ENCODE results near the gene PEX7.
"Not testable (repeated sequence)": the region's sequence is repeated elsewhere in the genome, so short reads cannot be mapped to it uniquely, and the experiment has no call there.

The PEX7 gene

GRCh38 chr6:136895901-136896300 is 73.5 kb downstream of the PEX7 start:
- DNase-seq (ENCODE audit: low read depth, low spot score): no peak

GRCh38 chr6:136897071-136897470 is 74.7 kb downstream of the PEX7 start:
- DNase-seq (ENCODE audit: low read depth, low spot score): no peak

GRCh38 chr6:136901212-136901784 is 78.9 kb downstream of the PEX7 start:
- DNase-seq (ENCODE audit: low read depth, low spot score): no peak

GRCh38 chr6:136904477-136904876 is 82.1 kb downstream of the PEX7 start:
- not testable (repeated sequence) for DNase-seq (ENCODE audit: low read depth, low spot score)

- no peak for DNase-seq (ENCODE audit: low read depth, low spot score)
Measured at GRCh38 chr6:136914947-136915346, 92.6 kb downstream of the PEX7 start.

GRCh38 chr6:136918706-136919105 is 96.3 kb downstream of the PEX7 start:
- no peak for DNase-seq (ENCODE audit: low read depth, low spot score)

GRCh38 chr6:136920216-136920615 is 97.8 kb downstream of the PEX7 start:
- DNase-seq (ENCODE audit: low read depth, low spot score): no peak

- no peak for DNase-seq (ENCODE audit: low read depth, low spot score)
Measured at GRCh38 chr6:136920671-136921380, 98.4 kb downstream of the PEX7 start.

GRCh38 chr6:136921381-136921935 is 99.1 kb downstream of the PEX7 start:
- no peak for DNase-seq (ENCODE audit: low read depth, low spot score)

- DNase-seq (ENCODE audit: low read depth, low spot score): no peak
Measured at GRCh38 chr6:136921936-136922684, 99.7 kb downstream of the PEX7 start, which contains the start of gene SLC35D3. TSS of gene SLC35D3 (plus strand) at chr6:136922301. CDS start at chr6:136922429, 128 bp downstream.

- DNase-seq (ENCODE audit: low read depth, low spot score): no peak
Measured at GRCh38 chr6:136922685-136923006, 100.3 kb downstream of the PEX7 start.

- DNase-seq (ENCODE audit: low read depth, low spot score): no peak
Measured at GRCh38 chr6:136923116-136923953, 100.9 kb downstream of the PEX7 start.

- DNase-seq (ENCODE audit: low read depth, low spot score): no peak
Measured at GRCh38 chr6:136923954-136924673, 101.7 kb downstream of the PEX7 start.

- no peak for DNase-seq (ENCODE audit: low read depth, low spot score)
Measured at GRCh38 chr6:136926383-136926782, 104.0 kb downstream of the PEX7 start.

GRCh38 chr6:136927292-136927691 is 104.9 kb downstream of the PEX7 start:
- no peak for DNase-seq (ENCODE audit: low read depth, low spot score)

GRCh38 chr6:136930528-136930927 is 108.1 kb downstream of the PEX7 start:
- no peak for DNase-seq (ENCODE audit: low read depth, low spot score)

GRCh38 chr6:136932599-136932998 is 110.2 kb downstream of the PEX7 start:
- no peak for DNase-seq (ENCODE audit: low read depth, low spot score)

- no peak for DNase-seq (ENCODE audit: low read depth, low spot score)
Measured at GRCh38 chr6:136945072-136945471, 122.7 kb downstream of the PEX7 start.

GRCh38 chr6:136945711-136946121 is 123.3 kb downstream of the PEX7 start:
- no peak for DNase-seq (ENCODE audit: low read depth, low spot score)

- DNase-seq (ENCODE audit: low read depth, low spot score): no peak
Measured at GRCh38 chr6:136947037-136947436, 124.6 kb downstream of the PEX7 start.

GRCh38 chr6:136949957-136950356 is 127.6 kb downstream of the PEX7 start:
- DNase-seq (ENCODE audit: low read depth, low spot score): not testable (repeated sequence)

All from activated naive CD8-positive, alpha-beta T cell treated with anti-CD3 and anti-CD28 coated beads, Interleukin-2, amount 50 U/mL, for 16 hours (primary cell).